SH-SY5Y (cell line): ENCODE data around the gene IL25.

Experiments used
- GATA2 ChIP-seq: IDR thresholded peaks from 2 replicates; pipeline ENCODE4 v1.6.1; 2011; ENCODE audit warnings: mild to moderate bottlenecking, low read depth, low read length
- GATA3 ChIP-seq: IDR thresholded peaks from 2 replicates; pipeline ENCODE4 v1.6.1; 2011; ENCODE audit warnings: low read depth, mild to moderate bottlenecking, low read length, moderate library complexity

- TF ChIP-seq GATA3 = no peak
- no peak for TF ChIP-seq GATA2
These were observed 24.3 kb upstream of the IL25 start for GRCh38 chr14:23348297-23348655.
